H9 (cell line): Measurements from ENCODE around the gene AIG1. TPM values are rescaled to one million over a fixed set of nuclear protein-coding genes. Genes with fewer than 3 reads are reported as not detected.

Source experiments
- DNase-seq: peaks from one replicate; pipeline ENCODE4 v3.0.0-alpha.2; 2017
- H2AFZ ChIP-seq: one replicate; pipeline ENCODE4 v1.6.1; 2013; ENCODE audit warnings: mild to moderate bottlenecking, low read length, control low read depth, moderate library complexity
- H2AK5ac ChIP-seq: 2 replicates; pipeline ENCODE4 v1.6.1; 2013; ENCODE audit warnings: low read length, control low read depth, mixed read lengths; ENCODE audit not compliant: insufficient read length
- H2BK120ac ChIP-seq: one replicate; pipeline ENCODE4 v1.6.1; 2013; ENCODE audit warnings: low read depth, mild to moderate bottlenecking, low read length, control low read depth, inconsistent platforms; ENCODE audit not compliant: poor library complexity, severe bottlenecking
- H2BK12ac ChIP-seq: 2 replicates; pipeline ENCODE4 v1.6.1; 2013; ENCODE audit warnings: low read length, control low read depth, mixed read lengths, low read depth; ENCODE audit not compliant: insufficient read length
- H2BK15ac ChIP-seq: 2 replicates; pipeline ENCODE4 v1.6.1; 2013; ENCODE audit warnings: low read depth, low read length, control low read depth
- H2BK20ac ChIP-seq: one replicate; pipeline ENCODE4 v1.6.1; 2013; ENCODE audit warnings: low read depth, mild to moderate bottlenecking, low read length, control low read depth, inconsistent platforms; ENCODE audit not compliant: poor library complexity, severe bottlenecking
- H2BK5ac ChIP-seq: 2 replicates; pipeline ENCODE4 v1.6.1; 2013; ENCODE audit warnings: low read length, control low read depth, mixed read lengths; ENCODE audit not compliant: insufficient read length
- H3K14ac ChIP-seq: 2 replicates; pipeline ENCODE4 v1.6.1; 2013; ENCODE audit warnings: low read length, control low read depth; ENCODE audit not compliant: insufficient read depth
- H3K18ac ChIP-seq: 2 replicates; pipeline ENCODE4 v1.6.1; 2013; ENCODE audit warnings: low read depth, mild to moderate bottlenecking, mixed read lengths, low read length, control low read depth; ENCODE audit not compliant: insufficient read length
- H3K23ac ChIP-seq: 2 replicates; pipeline ENCODE4 v1.6.1; 2013; ENCODE audit warnings: low read length, control low read depth, mixed read lengths, low read depth; ENCODE audit not compliant: insufficient read length
- H3K23me2 ChIP-seq: 2 replicates; pipeline ENCODE4 v1.6.1; 2013; ENCODE audit warnings: low read depth, mild to moderate bottlenecking, mixed read lengths, low read length, control low read depth; ENCODE audit not compliant: insufficient read length, poor library complexity, severe bottlenecking
- H3K27ac ChIP-seq: 2 replicates; pipeline ENCODE4 v1.5.1; 2013; ENCODE audit warnings: low read length, control low read depth, mixed read lengths, low read depth; ENCODE audit not compliant: insufficient read length
- H3K27me3 ChIP-seq: 2 replicates; pipeline ENCODE4 v1.6.1; 2013; ENCODE audit warnings: low read length, control low read depth, inconsistent platforms; ENCODE audit not compliant: insufficient read depth
- H3K4ac ChIP-seq: 2 replicates; pipeline ENCODE4 v1.6.1; 2013; ENCODE audit warnings: low read depth, mild to moderate bottlenecking, control low read depth, inconsistent platforms, low read length, moderate library complexity
- H3K4me1 ChIP-seq: 2 replicates; pipeline ENCODE4 v1.6.1; 2013; ENCODE audit warnings: low read length, control low read depth, inconsistent platforms; ENCODE audit not compliant: insufficient read depth
- H3K4me2 ChIP-seq: 2 replicates; pipeline ENCODE4 v1.6.1; 2013; ENCODE audit warnings: low read length, control low read depth, mixed read lengths; ENCODE audit not compliant: insufficient read length, insufficient read depth
- H3K56ac ChIP-seq: 2 replicates; pipeline ENCODE4 v1.6.1; 2013; ENCODE audit warnings: low read depth, mild to moderate bottlenecking, mixed read lengths, low read length, control low read depth; ENCODE audit not compliant: insufficient read length
- H3K79me1 ChIP-seq: 2 replicates; pipeline ENCODE4 v1.6.1; 2013; ENCODE audit warnings: low read depth, mild to moderate bottlenecking, moderate library complexity, low read length, control low read depth, inconsistent platforms; ENCODE audit not compliant: insufficient read depth, poor library complexity, severe bottlenecking
- H3K79me2 ChIP-seq: 2 replicates; pipeline ENCODE4 v1.6.1; 2013; ENCODE audit warnings: low read length, control low read depth, inconsistent platforms; ENCODE audit not compliant: insufficient read depth
- H3K9ac ChIP-seq: 2 replicates; pipeline ENCODE4 v1.6.1; 2013; ENCODE audit warnings: low read length, control low read depth, mixed read lengths; ENCODE audit not compliant: insufficient read length; ENCODE audit errors: extremely low read depth
- H3K9me3 ChIP-seq: one replicate; pipeline ENCODE4 v1.6.1; 2013; ENCODE audit warnings: low read depth, low read length, inconsistent platforms; ENCODE audit not compliant: control insufficient read depth
- H3T11ph ChIP-seq: one replicate; pipeline ENCODE4 v1.6.1; 2013; ENCODE audit warnings: mild to moderate bottlenecking, low read length, control low read depth, inconsistent platforms
- H4K20me1 ChIP-seq: one replicate; pipeline ENCODE4 v1.6.1; 2013; ENCODE audit not compliant: control insufficient read depth, insufficient read length, insufficient read depth
- H4K5ac ChIP-seq: 2 replicates; pipeline ENCODE4 v1.6.1; 2013; ENCODE audit warnings: low read depth, mild to moderate bottlenecking, mixed read lengths, low read length, control low read depth; ENCODE audit not compliant: insufficient read length
- H4K8ac ChIP-seq: replicated peaks from 2 replicates; pipeline ENCODE4 v1.6.1; 2013; ENCODE audit warnings: low read length, control low read depth, mixed read lengths, low read depth; ENCODE audit not compliant: insufficient read length
- H4K91ac ChIP-seq: 2 replicates; pipeline ENCODE4 v1.6.1; 2013; ENCODE audit warnings: low read depth, mild to moderate bottlenecking, moderate library complexity, mixed read lengths, low read length, control low read depth; ENCODE audit not compliant: insufficient read length
- H3K27ac Mint-ChIP-seq, 3 experiments: 2 replicates in 2 of 3; 3 replicates in 1 of 3; pipeline ENCODE4 v1.8.0; 2020 to 2021; ENCODE audit warnings: mixed read lengths in 3 of 3, mild to moderate bottlenecking in 1 of 3, moderate library complexity in 1 of 3
- H3K27me3 Mint-ChIP-seq: 2 replicates; pipeline ENCODE4 v1.8.0; 2021; ENCODE audit warnings: low read depth, mild to moderate bottlenecking, moderate library complexity, mixed read lengths
- H3K36me3 Mint-ChIP-seq, 3 experiments: 2 replicates in 2 of 3; 3 replicates in 1 of 3; pipeline ENCODE4 v1.8.0; 2020 to 2021; ENCODE audit warnings: low read depth in 3 of 3, mixed read lengths in 3 of 3; ENCODE audit not compliant: insufficient read depth in 1 of 3
- H3K4me1 Mint-ChIP-seq, 2 experiments: 2 replicates each; pipeline ENCODE4 v1.8.0; 2020; ENCODE audit warnings: mixed read lengths in 2 of 2
- H3K4me3 Mint-ChIP-seq, 2 experiments: 2 replicates in 1 of 2; 3 replicates in 1 of 2; pipeline ENCODE4 v1.8.0; 2020 to 2021; ENCODE audit warnings: mild to moderate bottlenecking in 2 of 2, mixed read lengths in 2 of 2, moderate library complexity in 1 of 2
- H3K9me3 Mint-ChIP-seq, 2 experiments: 2 replicates in 1 of 2; 3 replicates in 1 of 2; pipeline ENCODE4 v1.8.0; 2020; ENCODE audit warnings: mild to moderate bottlenecking in 2 of 2, mixed read lengths in 2 of 2, moderate library complexity in 1 of 2
- CTCF ChIP-seq: fragments of 200-600 bp; sonication (generic); conservative IDR thresholded peaks from 3 replicates; pipeline ENCODE4 v1.8.0; 2021; ENCODE audit warnings: antibody characterized with exemption, mild to moderate bottlenecking
- WGBS: extraction: QIAGEN DNeasy Blood & Tissue Kit; methylation state at CpG from one replicate; pipeline ENCODE4 v1.1.7; 2013; ENCODE audit warnings: missing lambda C conversion rate, low lambda C conversion rate, mixed read lengths; ENCODE audit not compliant: insufficient read length; ENCODE audit errors: extremely low coverage; 5-methylcytosine and 5-hydroxymethylcytosine counted together
- total RNA-seq: library from RNA; stranded (reverse); gene quantifications from 2 replicates; pipeline ENCODE4 v1.2.1, GENCODE V29; 2021

Gene AIG1
- total RNA-seq, 1 experiment from 2014 or later = 44.6 TPM

GRCh38 chr6:143288923-143289322 lies 228.2 kb downstream of the AIG1 start:
- H3K79me1 ChIP-seq = no peaks in the 10 kb centered on the region
- no peaks in the 10 kb centered on the region for H3K23me2 ChIP-seq
- H3K4ac ChIP-seq = no peak overlapping the region
- no peaks in the 10 kb centered on the region for H4K20me1 ChIP-seq
- no peak overlapping the region for H3K18ac ChIP-seq
- no peak overlapping the region for H2BK5ac ChIP-seq
- Mint-ChIP-seq H3K27ac (peak overlapping the region; percentile 85 to 99 (median 97); a peak in 6 of 7 replicates), H3K4me3 (peak overlapping the region in 1 of 2 experiments; percentile 8; a peak in 1 of 5 replicates), H3K9me3 (no peaks in the 10 kb centered on the region), H3K36me3 (peaks cover 6 to 11% (median 8%) of the 10 kb centered on the region in 3 experiments; a peak in 6 of 7 replicates), H3K27me3 (no peaks in the 10 kb centered on the region), H3K4me1 (peaks cover 43 to 46% of the 10 kb centered on the region in 2 experiments)
- H3K23ac ChIP-seq = no peak overlapping the region
- no peak overlapping the region for H3K14ac ChIP-seq
- no CpG with 5 or more reads among the region's 1 CpG for WGBS
- no peak overlapping the region for H2BK12ac ChIP-seq
- H2BK15ac ChIP-seq = no peak overlapping the region
- H3K9me3 ChIP-seq = no peaks in the 10 kb centered on the region
- no peak overlapping the region for H3K56ac ChIP-seq
- no peak for DNase-seq
- H3T11ph ChIP-seq = no peak overlapping the region
- H2AFZ ChIP-seq = no peak overlapping the region
- H3K27me3 ChIP-seq = no peaks in the 10 kb centered on the region
- no peak overlapping the region for H4K8ac ChIP-seq
- no peaks in the 10 kb centered on the region for H3K79me2 ChIP-seq
- H4K5ac ChIP-seq = no peak overlapping the region
- no peak overlapping the region for H3K4me2 ChIP-seq
- peaks cover 6% of the 10 kb centered on the region; the same call in 1 of the 2 replicates for H3K4me1 ChIP-seq
- no peak overlapping the region for H2AK5ac ChIP-seq
- H2BK20ac ChIP-seq = no peak overlapping the region
- H3K27ac ChIP-seq = peak overlapping the region; percentile 92
- H4K91ac ChIP-seq = no peak overlapping the region
- no peak for TF ChIP-seq CTCF
- H2BK120ac ChIP-seq = peak overlapping the region; percentile 11
- no peak overlapping the region for H3K9ac ChIP-seq
